IMR-90 (cell line): Measurements from ENCODE around the gene RELN. TPM values are rescaled to one million over a fixed set of nuclear protein-coding genes. Genes with fewer than 3 reads are reported as not detected.

Source experiments
- ATAC-seq: fragments of 200-7000 bp; cut with Tn5 transposase; 2 replicates; pipeline ENCODE4 v1.9.1; 2020; ENCODE audit warnings: low read depth, mild to moderate bottlenecking, moderate library complexity
- BruUV-seq: library from RNA; stranded (reverse); fragments of 400-500 nt; replicated peaks from 2 replicates; lab custom pipeline; 2021; lab: Mats Ljungman, UMichigan
- CTCF ChIA-PET: fragments of 300-600 bp; formaldehyde crosslinking; extraction: SDS; loops from one replicate; lab custom pipeline; 2021; ENCODE audit warnings: antibody characterized with exemption; lab: Yijun Ruan, JAX
- POLR2A ChIA-PET: fragments of 300-600 bp; sonication (Branson Sonifier 250); formaldehyde crosslinking; loops from one replicate; lab custom pipeline; 2022; ENCODE audit warnings: antibody characterized with exemption; ENCODE audit not compliant: unreplicated experiment; lab: Charles Lee
- DNase-seq: peaks from one replicate; pipeline ENCODE4 v3.0.0; 2013
- H2AFZ ChIP-seq: replicated peaks from 2 replicates; pipeline ENCODE3; 2013; ENCODE audit warnings: low read length, mild to moderate bottlenecking; ENCODE audit not compliant: poor library complexity
- H2AK5ac ChIP-seq: 2 replicates; pipeline ENCODE4 v1.6.1; 2013; ENCODE audit warnings: low read depth, low read length, inconsistent platforms
- H2AK9ac ChIP-seq: replicated peaks from 2 replicates; pipeline ENCODE3; 2013; ENCODE audit warnings: mild to moderate bottlenecking, low read depth, low read length, moderate library complexity; ENCODE audit not compliant: poor library complexity
- H2BK120ac ChIP-seq: 2 replicates; pipeline ENCODE4 v1.6.1; 2013; ENCODE audit warnings: low read depth, low read length, inconsistent platforms
- H2BK15ac ChIP-seq: 3 replicates; pipeline ENCODE4 v1.6.1; 2013; ENCODE audit warnings: low read depth, low read length, inconsistent platforms
- H2BK20ac ChIP-seq: 2 replicates; pipeline ENCODE4 v1.6.1; 2013; ENCODE audit warnings: low read depth, mild to moderate bottlenecking, inconsistent platforms, low read length, moderate library complexity
- H2BK5ac ChIP-seq: 2 replicates; pipeline ENCODE4 v1.6.1; 2013; ENCODE audit warnings: mild to moderate bottlenecking, low read depth, low read length, inconsistent platforms; ENCODE audit not compliant: poor library complexity, severe bottlenecking
- H3K14ac ChIP-seq: replicated peaks from 2 replicates; pipeline ENCODE4 v1.6.1; 2013; ENCODE audit warnings: low read depth, low read length, inconsistent platforms
- H3K18ac ChIP-seq: 2 replicates; pipeline ENCODE4 v1.6.1; 2013; ENCODE audit warnings: low read depth, low read length, control low read depth
- H3K23ac ChIP-seq: 2 replicates; pipeline ENCODE4 v1.6.1; 2013; ENCODE audit warnings: low read depth, low read length, inconsistent platforms
- H3K27ac ChIP-seq: 2 replicates; pipeline ENCODE4 v1.5.1; 2013; ENCODE audit warnings: mild to moderate bottlenecking, control low read depth, low read length; ENCODE audit not compliant: insufficient read depth
- H3K27me3 ChIP-seq: 2 replicates; pipeline ENCODE4 v1.6.1; 2013; ENCODE audit warnings: low read length; ENCODE audit not compliant: control insufficient read depth, insufficient read depth
- H3K36me3 ChIP-seq: 2 replicates; pipeline ENCODE4 v1.6.1; 2013; ENCODE audit warnings: low read length, mixed read lengths; ENCODE audit not compliant: control insufficient read depth, insufficient read depth
- H3K4ac ChIP-seq: 2 replicates; pipeline ENCODE4 v1.6.1; 2013; ENCODE audit warnings: low read depth, low read length, inconsistent platforms
- H3K4me1 ChIP-seq: 2 replicates; pipeline ENCODE4 v1.6.1; 2013; ENCODE audit warnings: low read length, mixed read lengths; ENCODE audit not compliant: control insufficient read depth, insufficient read depth
- H3K4me2 ChIP-seq: 2 replicates; pipeline ENCODE4 v1.6.1; 2013; ENCODE audit warnings: low read depth, mild to moderate bottlenecking, control low read depth, low read length, moderate library complexity
- H3K4me3 ChIP-seq: 2 replicates; pipeline ENCODE4 v1.5.1; 2013; ENCODE audit warnings: low read depth, mild to moderate bottlenecking, control low read depth, low read length, moderate library complexity; ENCODE audit not compliant: insufficient read depth
- H3K56ac ChIP-seq: 2 replicates; pipeline ENCODE4 v1.6.1; 2013; ENCODE audit warnings: low read length, inconsistent platforms; ENCODE audit not compliant: insufficient read depth; ENCODE audit errors: extremely low read depth
- H3K79me1 ChIP-seq, 2 experiments: 2 replicates each; pipeline ENCODE4 v1.6.1; 2013; ENCODE audit warnings: low read length in 2 of 2, inconsistent platforms in 1 of 2, low read depth in 1 of 2
- H3K9ac ChIP-seq: 2 replicates; pipeline ENCODE4 v1.6.1; 2013; ENCODE audit warnings: low read depth, low read length, control low read depth
- H3K9me1 ChIP-seq: 2 replicates; pipeline ENCODE4 v1.6.1; 2013; ENCODE audit warnings: low read length, inconsistent platforms; ENCODE audit not compliant: insufficient read depth
- H3K9me3 ChIP-seq: 2 replicates; pipeline ENCODE4 v1.6.1; 2013; ENCODE audit warnings: low read length; ENCODE audit not compliant: control insufficient read depth, insufficient read depth
- H4K20me1 ChIP-seq: 2 replicates; pipeline ENCODE4 v1.6.1; 2013; ENCODE audit warnings: low read length, inconsistent platforms; ENCODE audit not compliant: insufficient read depth
- H4K5ac ChIP-seq: 2 replicates; pipeline ENCODE4 v1.6.1; 2013; ENCODE audit warnings: mild to moderate bottlenecking, low read depth, low read length, control low read depth
- H4K8ac ChIP-seq, 2 experiments: 2 replicates each; pipeline ENCODE4 v1.6.1; 2013; ENCODE audit warnings: low read depth in 2 of 2, low read length in 2 of 2, control low read depth in 1 of 2, inconsistent platforms in 1 of 2
- H4K91ac ChIP-seq: 2 replicates; pipeline ENCODE4 v1.6.1; 2013; ENCODE audit warnings: low read depth, low read length, inconsistent platforms; ENCODE audit not compliant: insufficient read depth
- BHLHE40 ChIP-seq: fragments of 150-350 bp; IDR thresholded peaks from 2 replicates; pipeline ENCODE4 v1.6.1; 2016; ENCODE audit warnings: mild to moderate bottlenecking, low read depth, low read length
- CHD1 ChIP-seq: IDR thresholded peaks from 2 replicates; pipeline ENCODE4 v1.6.1; 2012; ENCODE audit warnings: low read depth, low read length, improper control_type of control experiment
- ELK1 ChIP-seq: fragments of 150-350 bp; IDR thresholded peaks from 2 replicates; pipeline ENCODE4 v1.6.1; 2016; ENCODE audit warnings: low read depth, mild to moderate bottlenecking, low read length, moderate library complexity, borderline replicate concordance
- FOS ChIP-seq: fragments of 150-350 bp; IDR thresholded peaks from 2 replicates; pipeline ENCODE4 v1.6.1; 2016; ENCODE audit warnings: low read depth, low read length
- MAFK ChIP-seq: IDR thresholded peaks from 2 replicates; pipeline ENCODE4 v1.6.1; 2012; ENCODE audit warnings: low read depth, low read length, improper control_type of control experiment
- MAZ ChIP-seq: IDR thresholded peaks from 2 replicates; pipeline ENCODE4 v1.6.1; 2012; ENCODE audit warnings: low read depth, mild to moderate bottlenecking, low read length, improper control_type of control experiment, moderate library complexity, borderline replicate concordance
- POLR2A ChIP-seq: IDR thresholded peaks from 2 replicates; pipeline ENCODE4 v1.6.1; 2012; ENCODE audit warnings: mild to moderate bottlenecking, low read depth, low read length
- RAD21 ChIP-seq: IDR thresholded peaks from 2 replicates; pipeline ENCODE4 v1.6.1; 2012; ENCODE audit warnings: low read length, improper control_type of control experiment
- RCOR1 ChIP-seq: IDR thresholded peaks from 2 replicates; pipeline ENCODE4 v1.6.1; 2012; ENCODE audit warnings: mild to moderate bottlenecking, low read length, improper control_type of control experiment; ENCODE audit not compliant: insufficient replicate concordance
- RFX5 ChIP-seq: IDR thresholded peaks from 2 replicates; pipeline ENCODE4 v1.8.0; 2012; ENCODE audit warnings: low read depth, mild to moderate bottlenecking, low read length, moderate library complexity
- SMC3 ChIP-seq: fragments of 150-350 bp; IDR thresholded peaks from 2 replicates; pipeline ENCODE4 v1.6.1; 2016; ENCODE audit warnings: low read depth, mild to moderate bottlenecking, antibody characterized with exemption, low read length, moderate library complexity
- WGBS, 2 experiments: methylation state at CpG; one replicate each; pipeline versions ENCODE4 v1.1.5 to v1.1.7; 2013; ENCODE audit warnings: missing lambda C conversion rate in 2 of 2; ENCODE audit not compliant: insufficient read length in 1 of 2; ENCODE audit errors: extremely low coverage in 2 of 2; 5-methylcytosine and 5-hydroxymethylcytosine counted together
- dilution Hi-C: fragments of 300-500 bp; cut with HindIII; formaldehyde crosslinking; loops from one replicate; pipeline ENCODE4 v1.14.3; 2018; ENCODE audit warnings: low sequenced_read_pairs; ENCODE audit not compliant: unreplicated experiment
- in situ Hi-C: fragments of 300-500 bp; cut with MboI; formaldehyde crosslinking; loops from 3 replicates; pipeline ENCODE4 v1.14.3; 2019; ENCODE audit warnings: low sequenced_read_pairs, inconsistent platforms, mixed read lengths
- intact Hi-C: fragments of 100-400 bp; cut with micrococcal nuclease; formaldehyde crosslinking; loops from 2 replicates; pipeline ENCODE4 v1.10.0; 2022
- polyA plus RNA-seq, 3 experiments: library from polyadenylated mRNA; depleted of rRNA; stranded (reverse); fragments of >200 nt; gene quantifications; 2 replicates each; pipeline ENCODE4 v1.2.3, GENCODE V29; 2012; ENCODE audit warnings: low replicate concordance in 1 of 3
- total RNA-seq: library from RNA; depleted of rRNA; stranded (reverse); fragments of >200 nt; gene quantifications from 2 replicates; pipeline ENCODE4 v1.2.3, GENCODE V29; 2012
- TF ChIP-seq, protein P1 (sequence below): conservative IDR thresholded peaks from 2 replicates; pipeline ENCODE4 v1.5.1; 2012; ENCODE audit warnings: mild to moderate bottlenecking, low read depth, low read length, improper control_type of control experiment
- TF ChIP-seq, protein P2 (sequence below): fragments of 150-350 bp; IDR thresholded peaks from 2 replicates; pipeline ENCODE4 v1.6.1; 2017; ENCODE audit warnings: mild to moderate bottlenecking, antibody characterized with exemption, low read length, low read depth

RELN gene
- total and polyA plus RNA-seq, 2 of the 4 experiments (the other 2 are of a cell fraction), result 14.7 to 23.7 TPM

- no peak overlapping the region for H3K4me2 ChIP-seq
- no peak overlapping the region for H4K91ac ChIP-seq
- ChIA-PET CTCF (interaction anchor here (0.5 kb wide), 1 partner anchor 7 kb away, joined by 3 read pairs; no protein-coding TSS in a partner anchor), POLR2A (no interaction called here)
- H2BK120ac ChIP-seq, result no peak overlapping the region
- intact Hi-C loops, result no loop called here
- H3K14ac ChIP-seq, result no peak overlapping the region
- no peak for DNase-seq
- H3K27ac ChIP-seq, result no peak overlapping the region
- WGBS, 2 experiments, result no CpG with 5 or more reads among the region's 5 CpGs
- H3K9ac ChIP-seq, result no peak overlapping the region
- H3K18ac ChIP-seq, result no peak overlapping the region
- no peak overlapping the region for H4K5ac ChIP-seq
- dilution Hi-C loops, result no loop called here
- no peak overlapping the region for H3K56ac ChIP-seq
- no peak overlapping the region for H2BK5ac ChIP-seq
- H3K79me1 ChIP-seq, result no peaks in the 10 kb centered on the region
- H2AK5ac ChIP-seq, result no peak overlapping the region
- no peaks in the 10 kb centered on the region for H3K36me3 ChIP-seq
- no peak overlapping the region for H2AK9ac ChIP-seq
- no peak overlapping the region for H2BK15ac ChIP-seq
- no peak overlapping the region for H3K4ac ChIP-seq
- H3K4me1 ChIP-seq, result no peaks in the 10 kb centered on the region
- in situ Hi-C loops, result no loop called here
- no peak for ATAC-seq
- H3K9me1 ChIP-seq, result no peaks in the 10 kb centered on the region
- no peak overlapping the region for H2BK20ac ChIP-seq
- 0 out of 2 replicates have a peak, but pooled peaks cover 2% of the 10 kb centered on the region for H3K9me3 ChIP-seq
- H4K20me1 ChIP-seq, result no peaks in the 10 kb centered on the region
- no peak overlapping the region for H4K8ac ChIP-seq
- H3K4me3 ChIP-seq, result no peak overlapping the region
- no peak overlapping the region for H3K23ac ChIP-seq
- BruUV-seq, result no TSS peak
- H3K27me3 ChIP-seq, result no peaks in the 10 kb centered on the region
- no peak overlapping the region for H2AFZ ChIP-seq
- no peak for TF ChIP-seq POLR2A
- TF ChIP-seq SMC3, result no peak
- TF ChIP-seq MAZ, result no peak
- no peak for TF ChIP-seq RCOR1
- TF ChIP-seq, protein P1, sequence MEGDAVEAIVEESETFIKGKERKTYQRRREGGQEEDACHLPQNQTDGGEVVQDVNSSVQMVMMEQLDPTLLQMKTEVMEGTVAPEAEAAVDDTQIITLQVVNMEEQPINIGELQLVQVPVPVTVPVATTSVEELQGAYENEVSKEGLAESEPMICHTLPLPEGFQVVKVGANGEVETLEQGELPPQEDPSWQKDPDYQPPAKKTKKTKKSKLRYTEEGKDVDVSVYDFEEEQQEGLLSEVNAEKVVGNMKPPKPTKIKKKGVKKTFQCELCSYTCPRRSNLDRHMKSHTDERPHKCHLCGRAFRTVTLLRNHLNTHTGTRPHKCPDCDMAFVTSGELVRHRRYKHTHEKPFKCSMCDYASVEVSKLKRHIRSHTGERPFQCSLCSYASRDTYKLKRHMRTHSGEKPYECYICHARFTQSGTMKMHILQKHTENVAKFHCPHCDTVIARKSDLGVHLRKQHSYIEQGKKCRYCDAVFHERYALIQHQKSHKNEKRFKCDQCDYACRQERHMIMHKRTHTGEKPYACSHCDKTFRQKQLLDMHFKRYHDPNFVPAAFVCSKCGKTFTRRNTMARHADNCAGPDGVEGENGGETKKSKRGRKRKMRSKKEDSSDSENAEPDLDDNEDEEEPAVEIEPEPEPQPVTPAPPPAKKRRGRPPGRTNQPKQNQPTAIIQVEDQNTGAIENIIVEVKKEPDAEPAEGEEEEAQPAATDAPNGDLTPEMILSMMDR, result no peak
- TF ChIP-seq ELK1, result no peak
- no peak for TF ChIP-seq BHLHE40
- no peak for TF ChIP-seq CHD1
- no peak for TF ChIP-seq RAD21
- no peak for TF ChIP-seq MAFK
- no peak for TF ChIP-seq FOS
- TF ChIP-seq, protein P2, sequence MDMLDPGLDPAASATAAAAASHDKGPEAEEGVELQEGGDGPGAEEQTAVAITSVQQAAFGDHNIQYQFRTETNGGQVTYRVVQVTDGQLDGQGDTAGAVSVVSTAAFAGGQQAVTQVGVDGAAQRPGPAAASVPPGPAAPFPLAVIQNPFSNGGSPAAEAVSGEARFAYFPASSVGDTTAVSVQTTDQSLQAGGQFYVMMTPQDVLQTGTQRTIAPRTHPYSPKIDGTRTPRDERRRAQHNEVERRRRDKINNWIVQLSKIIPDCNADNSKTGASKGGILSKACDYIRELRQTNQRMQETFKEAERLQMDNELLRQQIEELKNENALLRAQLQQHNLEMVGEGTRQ, result no peak
- no peak for TF ChIP-seq RFX5
Measured at GRCh38 chr7:104032486-104032885, 43.0 kb upstream of the RELN start.
